HepG2 (cell line): ENCODE results near the gene RNASE12. TPM values are rescaled to one million over a fixed set of nuclear protein-coding genes. Genes with fewer than 3 reads are reported as not detected.

ENCODE experiments used
- ATAC-seq: fragments of 200-7000 bp; cut with Tn5 transposase; 3 replicates; pipeline ENCODE4 v1.9.1; 2020; ENCODE audit warnings: mild to moderate bottlenecking, moderate library complexity
- BruUV-seq: library from RNA; stranded (reverse); fragments of 400-500 nt; replicated peaks from 2 replicates; lab custom pipeline; 2021; lab: Mats Ljungman, UMichigan
- CTCF ChIA-PET: fragments of 300-600 bp; formaldehyde crosslinking; extraction: SDS; loops from one replicate; lab custom pipeline; 2021; ENCODE audit warnings: low total read pairs, inconsistent platforms, low intra/inter-chr PET ratio; lab: Yijun Ruan, JAX
- POLR2A ChIA-PET: fragments of 350-600 bp; sonication (Branson Sonifier 250); formaldehyde crosslinking; loops from one replicate; lab custom pipeline; 2020; ENCODE audit warnings: antibody characterized with exemption, inconsistent platforms; lab: Yijun Ruan, JAX
- DNase-seq: peaks from one replicate; pipeline ENCODE4 v3.0.0-alpha.2; 2015; ENCODE audit warnings: low spot score
- FAIRE-seq: peaks from 3 replicates; lab custom pipeline; 2011; peaks lifted over from hg19 to GRCh38; lab: Jason Lieb, UNC
- H2AFZ ChIP-seq: one replicate; pipeline ENCODE4 v1.6.1; 2011; ENCODE audit warnings: low read length, inconsistent platforms
- H3K27ac ChIP-seq: fragments of 300-600 bp; 3 replicates; pipeline ENCODE4 v1.8.0; 2011; ENCODE audit warnings: mixed run types, mild to moderate bottlenecking, mixed read lengths, low read length, inconsistent platforms; ENCODE audit not compliant: insufficient read depth; ENCODE audit errors: extremely low read length
- H3K27me3 ChIP-seq, 2 experiments: fragments of 200-600 bp in 1 of 2; 2 replicates in 1 of 2; 3 replicates in 1 of 2; pipeline versions ENCODE4 v1.6.0 to v1.8.0; 2011; ENCODE audit warnings: low read length in 2 of 2, mild to moderate bottlenecking in 2 of 2, moderate library complexity in 2 of 2, inconsistent platforms in 1 of 2; ENCODE audit not compliant: insufficient read depth in 2 of 2, control insufficient read depth in 1 of 2
- H3K36me3 ChIP-seq, 2 experiments: fragments of 200-600 bp in 1 of 2; replicated peaks in 1 of 2; 2 replicates in 1 of 2; 3 replicates in 1 of 2; pipeline versions ENCODE4 v1.5.1 to v1.8.0; 2011; ENCODE audit warnings: low read length in 2 of 2, inconsistent platforms in 1 of 2; ENCODE audit not compliant: insufficient read depth in 2 of 2, control insufficient read depth in 1 of 2
- H3K4me1 ChIP-seq: 2 replicates; pipeline ENCODE4 v1.5.1; 2012; ENCODE audit warnings: low read length, inconsistent platforms; ENCODE audit not compliant: insufficient read depth
- H3K4me2 ChIP-seq: 2 replicates; pipeline ENCODE4 v1.6.0; 2011; ENCODE audit warnings: low read depth, low read length, inconsistent platforms
- H3K4me3 ChIP-seq, 3 experiments: fragments of 200-600 bp in 1 of 3; sonication (generic), shearing (Covaris generic) in 1 of 3; replicated peaks in 1 of 3; 2 replicates each; pipeline ENCODE4 v1.5.1; 2011 to 2016; ENCODE audit warnings: low read length in 3 of 3, inconsistent platforms in 2 of 3, low read depth in 2 of 3, mild to moderate bottlenecking in 2 of 3, control low read depth in 1 of 3, mixed read lengths in 1 of 3; ENCODE audit not compliant: insufficient read depth in 1 of 3
- H3K79me2 ChIP-seq: one replicate; pipeline ENCODE4 v1.6.1; 2011; ENCODE audit warnings: low read length, inconsistent platforms; ENCODE audit not compliant: insufficient read depth
- H3K9ac ChIP-seq: 2 replicates; pipeline ENCODE4 v1.6.0; 2011; ENCODE audit warnings: mild to moderate bottlenecking, low read depth, low read length, inconsistent platforms; ENCODE audit not compliant: insufficient read depth
- H3K9me3 ChIP-seq: 2 replicates; pipeline ENCODE4 v1.5.1; 2012; ENCODE audit warnings: mild to moderate bottlenecking, low read length
- H4K20me1 ChIP-seq: 2 replicates; pipeline ENCODE4 v1.6.0; 2011; ENCODE audit warnings: inconsistent platforms, mild to moderate bottlenecking, low read length, moderate library complexity; ENCODE audit not compliant: insufficient read depth
- AHR ChIP-seq: IDR thresholded peaks from 2 replicates; pipeline ENCODE4 v1.6.1; 2018; ENCODE audit warnings: missing genetic modification reagents, missing compliant biosample characterization
- ARNT ChIP-seq: fragments of 450-650 bp; IDR thresholded peaks from 2 replicates; pipeline ENCODE4 v1.6.1; 2017
- NCOA2 ChIP-seq: sonication (generic); formaldehyde crosslinking; IDR thresholded peaks from 2 replicates; pipeline ENCODE4 v1.8.0; 2022; ENCODE audit warnings: inconsistent platforms
- POLR2AphosphoS2 ChIP-seq: IDR thresholded peaks from 2 replicates; pipeline ENCODE4 v1.6.1; 2011; ENCODE audit warnings: low read depth, low read length, improper control_type of control experiment
- THRA ChIP-seq: sonication (generic); formaldehyde crosslinking; IDR thresholded peaks from 2 replicates; pipeline ENCODE4 v1.4.0; 2020; ENCODE audit warnings: missing genetic modification reagents, borderline replicate concordance
- ZNF660 ChIP-seq: sonication (generic); formaldehyde crosslinking; IDR thresholded peaks from 2 replicates; pipeline ENCODE4 v1.5.1; 2020; ENCODE audit warnings: mild to moderate bottlenecking, low read depth, missing genetic modification reagents, borderline replicate concordance
- WGBS: methylation state at CpG from one replicate; pipeline ENCODE4 v1.1.6; 2017; ENCODE audit warnings: low lambda C conversion rate; 5-methylcytosine and 5-hydroxymethylcytosine counted together
- in situ Hi-C: cut with HindIII; loops from 2 replicates; pipeline ENCODE4 v1.10.0; 2017; ENCODE audit warnings: low pct_unique_long_range_greater_than_20kb; ENCODE audit not compliant: extremely low pct_ligation_motif_present
- intact Hi-C: fragments of 100-400 bp; cut with micrococcal nuclease; formaldehyde crosslinking; loops from one replicate; pipeline ENCODE4 v1.10.0; 2022; ENCODE audit not compliant: unreplicated experiment
- polyA plus RNA-seq, 8 experiments: library from polyadenylated mRNA; depleted of rRNA in 3 of 8; stranded (reverse) in 7 of 8; unstranded in 1 of 8; fragments of >200 nt; fragmentation: Illumina TruSeq in 4 of 8; extraction: Trizol in 4 of 8; gene quantifications; 2 replicates each; pipeline versions ENCODE4 v1.2.1 to v1.2.3, GENCODE V29; 2011 to 2016; ENCODE audit warnings: low read depth in 4 of 8, missing spikeins in 1 of 8, mixed read lengths in 1 of 8; ENCODE audit not compliant: insufficient read depth in 1 of 8
- total RNA-seq, 5 experiments: library from RNA; depleted of rRNA; stranded (reverse); fragments of >200 nt; fragmentation: Illumina TruSeq; extraction: Trizol; gene quantifications; 2 replicates each; pipeline ENCODE4 v1.2.3, GENCODE V29; 2016; ENCODE audit warnings: low read depth in 1 of 5
- TF ChIP-seq, protein P1 (sequence below): sonication (generic); formaldehyde crosslinking; IDR thresholded peaks from 2 replicates; pipeline ENCODE4 v1.4.0; 2020; ENCODE audit warnings: mild to moderate bottlenecking, missing genetic modification reagents

RNASE12 gene
- total and polyA plus RNA-seq, 2 of the 13 experiments (the other 11 are each of a cell fraction or from before 2014, with no cell fraction given) = not detected

GRCh38 chr14:20611277-20611676 lies 20.1 kb upstream of the RNASE12 start:
- Histone ChIP-seq H3K9ac (no peak overlapping the region), H2AFZ (no peak overlapping the region), H3K4me3 (no peak overlapping the region; a peak in 2 of 6 replicates), H3K4me2 (peak overlapping the region; percentile 83), H3K27me3 (no peaks in the 10 kb centered on the region; a peak in 1 of 5 replicates), H3K27ac (no peak overlapping the region), H3K9me3 (no peaks in the 10 kb centered on the region), H4K20me1 (no peaks in the 10 kb centered on the region), H3K36me3 (no peaks in the 10 kb centered on the region), H3K79me2 (no peaks in the 10 kb centered on the region), H3K4me1 (peaks cover 77% of the 10 kb centered on the region)
- intact Hi-C loops (no loop called here), in situ Hi-C loops (loop anchor here (25.0 kb wide), 1 partner anchor 149 kb away; the partner anchor contains the start of genes APEX1, OSGEP, PIP4P1 and PNP)
- FAIRE-seq = no peak
- POLR2A ChIA-PET = interaction anchor here (1.6 to 1.7 kb wide), 2 partner anchors 73 to 80 kb away, joined by 6 to 10 read pairs; partner anchors contain the start of gene RNASE4
- BruUV-seq = no TSS peak
- DNase-seq = no peak
- 30% methylated on average over 4 of the region's 4 CpGs for WGBS
- no peak for ATAC-seq
- CTCF ChIA-PET = interaction anchor here (2.7 kb wide), 1 partner anchor 284 kb away, joined by 26 read pairs; no protein-coding TSS in a partner anchor
- TF ChIP-seq POLR2AphosphoS2 (no peak), ARNT (no peak), NCOA2 (CRISPR knock-in tag) (no peak), THRA (CRISPR knock-in tag) (no peak), ZNF660 (CRISPR knock-in tag) (no peak), AHR (CRISPR knock-in tag) (no peak)
- TF ChIP-seq, protein P1, sequence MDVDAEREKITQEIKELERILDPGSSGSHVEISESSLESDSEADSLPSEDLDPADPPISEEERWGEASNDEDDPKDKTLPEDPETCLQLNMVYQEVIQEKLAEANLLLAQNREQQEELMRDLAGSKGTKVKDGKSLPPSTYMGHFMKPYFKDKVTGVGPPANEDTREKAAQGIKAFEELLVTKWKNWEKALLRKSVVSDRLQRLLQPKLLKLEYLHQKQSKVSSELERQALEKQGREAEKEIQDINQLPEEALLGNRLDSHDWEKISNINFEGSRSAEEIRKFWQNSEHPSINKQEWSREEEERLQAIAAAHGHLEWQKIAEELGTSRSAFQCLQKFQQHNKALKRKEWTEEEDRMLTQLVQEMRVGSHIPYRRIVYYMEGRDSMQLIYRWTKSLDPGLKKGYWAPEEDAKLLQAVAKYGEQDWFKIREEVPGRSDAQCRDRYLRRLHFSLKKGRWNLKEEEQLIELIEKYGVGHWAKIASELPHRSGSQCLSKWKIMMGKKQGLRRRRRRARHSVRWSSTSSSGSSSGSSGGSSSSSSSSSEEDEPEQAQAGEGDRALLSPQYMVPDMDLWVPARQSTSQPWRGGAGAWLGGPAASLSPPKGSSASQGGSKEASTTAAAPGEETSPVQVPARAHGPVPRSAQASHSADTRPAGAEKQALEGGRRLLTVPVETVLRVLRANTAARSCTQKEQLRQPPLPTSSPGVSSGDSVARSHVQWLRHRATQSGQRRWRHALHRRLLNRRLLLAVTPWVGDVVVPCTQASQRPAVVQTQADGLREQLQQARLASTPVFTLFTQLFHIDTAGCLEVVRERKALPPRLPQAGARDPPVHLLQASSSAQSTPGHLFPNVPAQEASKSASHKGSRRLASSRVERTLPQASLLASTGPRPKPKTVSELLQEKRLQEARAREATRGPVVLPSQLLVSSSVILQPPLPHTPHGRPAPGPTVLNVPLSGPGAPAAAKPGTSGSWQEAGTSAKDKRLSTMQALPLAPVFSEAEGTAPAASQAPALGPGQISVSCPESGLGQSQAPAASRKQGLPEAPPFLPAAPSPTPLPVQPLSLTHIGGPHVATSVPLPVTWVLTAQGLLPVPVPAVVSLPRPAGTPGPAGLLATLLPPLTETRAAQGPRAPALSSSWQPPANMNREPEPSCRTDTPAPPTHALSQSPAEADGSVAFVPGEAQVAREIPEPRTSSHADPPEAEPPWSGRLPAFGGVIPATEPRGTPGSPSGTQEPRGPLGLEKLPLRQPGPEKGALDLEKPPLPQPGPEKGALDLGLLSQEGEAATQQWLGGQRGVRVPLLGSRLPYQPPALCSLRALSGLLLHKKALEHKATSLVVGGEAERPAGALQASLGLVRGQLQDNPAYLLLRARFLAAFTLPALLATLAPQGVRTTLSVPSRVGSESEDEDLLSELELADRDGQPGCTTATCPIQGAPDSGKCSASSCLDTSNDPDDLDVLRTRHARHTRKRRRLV (CRISPR knock-in tag) = no peak
